DMS114 treated with DMSO at 0.1 percent for 48 hours (cell line): ENCODE measurements around the gene HYOU1.
"Not testable (repeated sequence)": the region's sequence is repeated elsewhere in the genome, so short reads cannot be mapped to it uniquely, and the experiment has no call there.

Source experiments
- DNase-seq: peaks from one replicate; lab custom pipeline; 2025; ENCODE audit not compliant: unreplicated experiment; lab: John Stamatoyannopoulos, UW

The HYOU1 gene

DNA sequence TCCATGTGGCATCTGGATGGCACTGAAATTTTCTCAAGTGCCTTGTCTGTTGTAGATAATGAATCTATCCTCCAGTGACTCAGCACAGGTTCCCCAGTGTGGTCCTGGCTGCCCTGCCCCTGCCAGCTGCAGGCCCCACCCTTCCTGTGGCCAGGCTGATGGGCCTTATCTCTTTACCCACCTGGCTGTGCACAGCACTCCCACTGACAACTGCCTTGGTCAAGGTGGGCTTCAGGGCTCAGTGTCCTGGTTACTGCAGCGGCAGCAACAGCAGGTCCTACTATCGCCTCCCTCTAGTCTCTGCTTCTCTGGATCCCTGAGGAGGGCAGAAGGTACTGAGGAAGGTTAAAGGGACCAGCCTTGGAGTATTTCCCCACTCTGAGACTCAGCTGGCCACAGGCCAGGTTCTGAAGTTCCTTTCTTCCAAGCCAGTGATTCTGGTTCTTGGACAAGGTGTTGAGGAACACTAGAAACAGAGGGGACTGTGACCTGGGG lies 30.8 kb upstream of the HYOU1 start:
- DNase-seq: no peak

DNA sequence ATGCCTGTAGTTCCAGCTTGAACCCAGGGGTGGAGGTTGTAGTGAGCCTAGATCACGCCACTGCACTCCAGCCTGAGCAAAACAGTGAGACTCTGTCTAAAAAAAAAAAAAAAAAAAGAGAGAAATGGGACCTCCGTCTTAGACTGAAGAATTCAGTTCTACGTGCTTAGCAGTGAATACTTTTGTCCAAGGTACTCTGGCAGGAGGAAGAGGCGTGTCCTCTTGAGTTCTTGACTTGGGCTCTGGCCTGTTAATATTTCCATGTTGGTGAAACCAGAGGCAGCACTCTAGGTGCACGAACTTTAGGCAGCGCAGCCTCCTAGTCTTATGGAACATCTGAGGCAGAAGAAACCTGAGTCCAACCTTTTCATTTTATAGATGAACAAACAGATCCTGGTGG lies 30.1 kb upstream of the HYOU1 start:
- DNase-seq: no peak

DNA sequence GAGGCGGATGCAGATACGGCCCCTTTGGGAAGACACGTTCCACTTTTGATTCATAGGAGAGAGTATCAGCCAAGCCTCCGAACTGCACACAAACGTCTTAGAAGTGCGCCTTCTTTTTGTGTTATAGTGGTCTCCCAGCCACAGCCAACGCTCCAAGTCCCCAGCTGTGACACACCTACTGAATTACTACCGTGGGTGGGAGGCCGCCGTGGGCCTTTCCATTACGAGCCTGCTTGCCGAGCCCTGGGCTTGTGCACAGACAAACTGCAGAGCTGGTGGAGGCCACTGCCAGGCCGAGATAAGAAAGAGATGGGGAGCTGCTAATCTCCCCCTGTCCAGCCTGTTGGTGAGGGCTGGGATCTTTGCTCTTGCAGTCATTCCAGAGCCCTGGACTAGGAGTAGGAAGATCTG lies 28.4 kb upstream of the HYOU1 start:
- DNase-seq: no peak

DNA sequence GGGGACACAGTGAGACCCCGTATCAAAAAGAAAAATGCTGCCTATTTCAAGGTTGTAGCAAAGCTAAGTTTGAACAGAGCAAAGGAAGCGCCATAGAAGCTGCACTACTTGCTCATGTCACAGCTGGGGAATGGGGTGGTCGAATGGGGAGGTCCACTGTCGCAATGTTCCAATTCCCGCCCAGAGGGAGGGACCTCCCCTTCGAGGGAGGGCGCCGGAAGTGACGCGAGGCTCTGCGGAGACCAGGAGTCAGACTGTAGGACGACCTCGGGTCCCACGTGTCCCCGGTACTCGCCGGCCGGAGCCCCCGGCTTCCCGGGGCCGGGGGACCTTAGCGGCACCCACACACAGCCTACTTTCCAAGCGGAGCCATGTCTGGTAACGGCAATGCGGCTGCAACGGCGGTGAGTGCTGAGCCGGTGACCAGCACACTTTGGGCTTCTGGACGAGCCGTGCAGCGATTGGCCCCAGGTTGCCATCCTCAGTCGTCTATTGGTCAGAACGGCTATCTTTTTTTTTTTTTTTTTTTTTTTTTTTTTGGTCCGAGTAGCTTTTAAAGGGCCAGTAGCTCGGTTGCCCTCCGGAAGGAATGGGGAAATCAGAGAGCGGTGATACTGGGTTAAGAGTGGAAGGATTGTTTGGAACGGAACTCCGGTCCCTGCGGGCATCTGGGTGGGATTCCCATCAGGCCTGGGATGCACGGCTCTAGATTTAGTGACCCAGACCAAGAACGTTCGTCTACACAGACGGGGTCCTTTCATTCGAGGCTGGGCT lies 27.8 kb upstream of the HYOU1 start, which contains the start of gene HMBS:
Gene HMBS, plus strand, starts transcription at position 219 of the 774 bp plus-strand sequence. Its CDS starts 153 bp downstream, at position 372.
- DNase-seq: peak; percentile 80

DNA sequence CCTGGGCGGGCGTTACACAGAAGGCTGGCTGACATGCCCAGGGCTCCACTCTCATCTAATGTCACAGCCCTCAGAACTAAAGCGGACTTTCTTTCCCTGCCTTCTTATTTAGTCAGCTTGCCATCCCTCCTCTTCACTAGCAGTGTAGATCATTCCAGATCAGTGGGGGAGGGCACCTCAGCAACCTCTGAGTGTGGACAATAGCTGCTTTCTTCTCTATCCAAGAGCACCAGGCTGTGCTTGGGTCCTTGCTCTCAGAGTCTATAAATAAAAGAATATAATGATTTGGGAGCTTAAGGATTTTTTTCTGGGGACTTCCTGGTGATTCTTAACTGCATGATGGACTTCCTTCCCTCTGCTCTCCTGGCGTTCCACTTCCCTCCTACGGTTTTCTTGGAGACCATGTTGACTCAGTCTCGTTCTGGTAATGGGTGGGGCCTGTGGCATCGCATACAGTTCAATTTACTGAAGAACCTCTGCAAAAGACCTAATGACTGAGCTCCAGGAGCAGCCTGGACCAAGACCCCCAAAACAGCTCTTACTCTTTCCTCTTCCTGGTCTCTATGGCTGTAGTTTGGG lies 24.8 kb upstream of the HYOU1 start:
- no peak for DNase-seq

DNA sequence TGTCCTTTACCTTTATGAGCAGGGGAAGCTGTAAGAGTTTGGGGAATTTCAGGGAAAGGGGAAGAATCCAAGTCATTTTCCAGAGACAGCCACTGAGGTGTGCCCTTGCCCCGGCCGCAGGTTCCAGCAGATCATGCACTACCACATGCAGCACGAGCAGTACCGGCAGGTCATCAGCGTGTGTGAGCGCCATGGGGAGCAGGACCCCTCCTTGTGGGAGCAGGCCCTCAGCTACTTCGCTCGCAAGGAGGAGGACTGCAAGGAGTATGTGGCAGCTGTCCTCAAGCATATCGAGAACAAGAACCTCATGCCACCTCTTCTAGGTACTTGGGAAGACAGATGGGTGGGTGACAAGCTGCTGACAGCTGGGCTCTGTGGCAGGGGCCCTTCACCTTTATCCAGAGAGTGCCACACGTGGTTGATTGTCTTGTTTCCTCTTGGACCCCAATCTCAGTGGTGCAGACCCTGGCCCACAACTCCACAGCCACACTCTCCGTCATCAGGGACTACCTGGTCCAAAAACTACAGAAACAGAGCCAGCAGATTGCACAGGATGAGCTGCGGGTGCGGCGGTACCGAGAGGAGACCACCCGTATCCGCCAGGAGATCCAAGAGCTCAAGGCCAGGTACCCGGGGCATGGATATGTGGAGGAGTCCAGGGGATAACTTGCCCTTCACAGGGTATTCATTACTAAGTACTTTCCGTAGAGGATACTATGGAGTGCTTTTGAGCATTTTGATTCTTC lies 21.8 kb upstream of the HYOU1 start:
- no peak for DNase-seq

DNA sequence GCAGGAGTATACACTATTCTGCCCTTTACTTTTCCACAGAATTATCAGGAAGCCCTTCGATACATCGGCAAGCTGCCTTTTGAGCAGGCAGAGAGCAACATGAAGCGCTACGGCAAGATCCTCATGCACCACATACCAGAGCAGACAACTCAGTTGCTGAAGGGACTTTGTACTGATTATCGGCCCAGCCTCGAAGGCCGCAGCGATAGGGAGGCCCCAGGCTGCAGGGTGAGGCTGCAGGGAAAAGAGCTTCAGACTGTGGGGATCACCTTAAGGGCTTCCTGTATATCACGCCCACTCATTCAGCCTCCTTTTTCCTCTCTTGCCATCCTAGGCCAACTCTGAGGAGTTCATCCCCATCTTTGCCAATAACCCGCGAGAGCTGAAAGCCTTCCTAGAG lies 20.8 kb upstream of the HYOU1 start:
- no peak for DNase-seq

DNA sequence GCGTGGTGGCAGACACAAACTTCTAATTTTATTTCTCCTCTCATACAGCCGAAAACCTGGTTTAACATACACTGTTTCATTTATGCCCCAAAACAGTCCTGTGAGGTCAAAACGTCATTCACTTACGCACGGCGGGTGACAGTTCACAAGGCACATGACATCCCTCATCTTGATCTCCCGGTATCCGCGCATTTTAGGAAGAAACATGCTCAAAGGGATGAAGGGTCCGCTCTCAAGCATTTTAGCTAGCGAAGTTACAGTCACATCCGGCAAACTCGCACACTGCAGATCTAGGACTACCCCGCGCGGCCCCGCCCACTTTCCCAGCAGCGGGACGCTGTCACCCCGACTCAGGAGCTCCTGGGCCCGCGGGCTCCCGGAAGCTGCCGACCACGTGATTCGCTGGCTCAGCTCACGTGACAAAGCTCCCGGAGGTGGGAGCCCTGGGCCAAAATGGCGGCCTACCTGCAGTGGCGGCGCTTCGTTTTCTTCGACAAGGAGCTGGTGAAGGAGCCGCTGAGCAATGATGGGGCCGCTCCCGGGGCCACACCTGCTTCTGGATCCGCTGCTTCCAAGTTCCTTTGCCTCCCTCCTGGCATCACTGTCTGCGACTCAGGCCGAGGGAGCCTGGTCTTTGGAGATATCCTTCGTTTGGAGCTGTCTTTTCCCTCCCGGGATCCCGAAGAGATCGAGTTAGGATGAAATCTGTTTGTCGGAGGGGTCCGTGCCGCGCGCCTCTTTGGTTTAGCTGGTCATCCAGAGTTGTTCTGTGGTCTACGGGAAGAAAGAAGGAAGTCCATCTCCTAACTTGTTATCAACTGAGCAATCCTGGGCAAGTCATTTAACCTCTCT lies 10.6 kb upstream of the HYOU1 start, which contains the start of gene VPS11:
Gene VPS11, plus strand, starts transcription at position 448 of the 852 bp plus-strand sequence. Its CDS starts 6 bp downstream, at position 454.
- peak; percentile 84 for DNase-seq

DNA sequence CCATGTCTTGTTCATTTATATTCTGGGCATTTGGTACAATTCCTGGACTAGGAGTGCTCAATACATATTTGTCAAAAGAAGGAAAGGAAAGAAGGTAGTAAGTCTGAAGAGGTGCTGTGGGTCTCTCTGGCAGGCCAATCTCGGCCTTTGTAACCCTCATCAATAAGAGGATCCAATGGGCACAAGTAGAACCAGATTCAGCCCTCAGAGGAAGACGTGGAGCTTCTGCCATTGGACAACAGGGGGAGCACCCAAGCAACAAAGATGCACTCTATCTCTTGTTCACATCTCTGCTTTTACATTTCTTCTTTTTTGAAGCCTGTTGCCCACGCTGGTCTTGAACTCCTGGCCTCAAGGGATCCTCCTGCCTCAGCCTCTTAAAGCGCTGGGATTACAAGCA lies 8.4 kb upstream of the HYOU1 start:
- DNase-seq: no peak

DNA sequence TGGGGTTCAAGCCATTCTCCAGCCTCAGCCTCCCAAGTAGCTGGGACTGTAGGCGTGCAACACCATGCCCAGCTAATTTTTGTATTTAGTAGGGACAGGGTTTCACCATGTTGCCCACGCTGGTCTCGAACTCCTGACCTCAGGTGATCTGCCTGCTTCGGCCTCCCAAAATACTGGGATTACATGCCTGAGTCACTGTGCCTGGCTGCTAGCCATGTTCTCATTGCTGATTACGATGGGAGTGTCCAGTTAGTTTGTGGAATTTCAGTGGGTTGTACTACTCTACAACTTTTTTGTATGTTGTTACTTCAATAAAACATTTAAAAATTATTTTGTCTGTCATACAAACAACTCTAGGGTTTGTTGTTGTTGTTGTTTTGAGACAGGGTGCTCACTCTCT lies 5.8 kb upstream of the HYOU1 start:
- DNase-seq: no peak

DNA sequence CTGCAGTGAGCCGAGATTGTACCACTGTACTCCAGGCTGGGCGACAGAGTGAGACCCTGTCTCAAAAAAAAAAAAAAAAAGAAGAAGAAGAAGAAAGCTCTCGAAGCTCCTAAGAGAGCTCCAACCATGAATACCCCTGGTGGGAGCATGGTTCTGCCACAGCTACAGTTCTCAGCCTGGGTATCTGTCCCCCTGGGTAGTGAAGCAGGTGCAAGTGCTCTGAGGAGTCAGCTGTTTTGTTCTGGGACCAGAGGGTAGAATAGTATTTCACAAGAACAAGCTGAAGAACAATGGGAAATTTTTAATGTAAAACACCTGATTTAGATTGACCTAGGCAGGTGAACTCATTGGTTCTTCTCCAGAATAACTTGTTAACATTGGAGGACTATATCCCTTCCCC lies 4.3 kb upstream of the HYOU1 start:
- DNase-seq: no peak

DNA sequence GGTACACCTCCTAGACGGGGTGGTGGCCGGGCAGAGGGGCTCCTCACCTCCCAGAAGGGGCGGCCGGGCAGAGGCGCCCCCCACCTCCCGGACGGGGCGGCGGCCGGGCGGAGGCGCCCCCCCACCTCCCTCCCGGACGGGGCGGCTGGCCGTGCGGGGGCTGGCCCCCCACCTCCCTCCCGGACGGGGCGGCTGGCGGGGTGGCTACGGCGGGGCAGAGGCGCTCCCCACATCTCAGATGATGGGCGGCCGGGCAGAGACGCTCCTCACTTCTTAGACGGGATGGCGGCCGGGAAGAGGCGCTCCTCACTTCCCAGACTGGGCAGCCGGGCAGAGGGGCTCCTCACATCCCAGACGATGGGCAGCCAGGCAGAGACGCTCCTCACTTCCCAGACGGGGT lies 2.1 kb upstream of the HYOU1 start:
- not testable (repeated sequence) for DNase-seq

DNA sequence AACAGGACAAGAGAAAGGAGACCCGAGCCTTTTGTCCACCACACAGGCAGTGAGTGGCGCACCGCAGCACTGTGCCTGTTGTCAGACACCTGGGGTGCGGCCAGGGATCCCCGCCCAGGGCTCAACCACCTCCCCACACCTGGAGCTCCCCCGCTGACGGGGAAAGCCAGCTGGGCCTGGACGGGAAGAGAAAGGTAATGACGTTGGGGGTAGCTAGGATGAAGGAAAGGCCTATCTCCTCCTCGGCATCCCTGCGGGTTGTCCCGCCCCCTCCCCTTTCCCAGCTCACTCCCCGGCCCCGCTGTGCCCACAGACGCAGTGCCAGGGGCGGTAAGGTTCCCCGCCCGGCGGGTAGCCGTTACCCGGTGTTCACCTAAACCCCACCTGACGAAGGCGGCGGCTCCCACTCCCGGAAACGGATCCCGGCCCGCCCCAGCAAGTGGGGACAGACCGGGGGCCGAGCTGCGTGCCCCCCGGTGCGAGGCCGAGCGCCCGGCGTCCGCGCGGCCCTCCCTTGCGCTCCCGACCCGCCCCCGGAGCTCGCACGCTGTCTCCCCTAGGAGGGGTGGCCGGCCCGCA lies 495 bp downstream of the HYOU1 start:
- no peak for DNase-seq

DNA sequence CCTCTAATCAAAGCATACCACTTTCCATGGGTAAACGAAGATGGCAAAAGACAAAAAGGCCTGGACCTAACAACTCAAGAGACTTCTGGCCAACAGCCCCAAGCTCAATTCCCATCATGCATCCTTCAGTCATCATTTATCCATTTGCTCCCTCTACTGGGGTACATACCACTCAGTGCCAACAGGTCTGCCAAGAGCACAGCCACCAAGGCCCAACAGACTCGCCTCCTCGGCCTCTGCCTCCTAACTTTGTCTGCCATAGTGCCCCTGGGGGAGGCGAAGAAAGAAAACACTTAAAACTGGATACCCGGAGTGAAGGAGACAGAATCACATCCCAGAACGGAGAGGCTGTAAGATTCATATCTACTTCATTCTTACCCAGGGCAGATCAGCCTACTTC lies 1.1 kb downstream of the HYOU1 start:
- DNase-seq: peak; percentile 7

DNA sequence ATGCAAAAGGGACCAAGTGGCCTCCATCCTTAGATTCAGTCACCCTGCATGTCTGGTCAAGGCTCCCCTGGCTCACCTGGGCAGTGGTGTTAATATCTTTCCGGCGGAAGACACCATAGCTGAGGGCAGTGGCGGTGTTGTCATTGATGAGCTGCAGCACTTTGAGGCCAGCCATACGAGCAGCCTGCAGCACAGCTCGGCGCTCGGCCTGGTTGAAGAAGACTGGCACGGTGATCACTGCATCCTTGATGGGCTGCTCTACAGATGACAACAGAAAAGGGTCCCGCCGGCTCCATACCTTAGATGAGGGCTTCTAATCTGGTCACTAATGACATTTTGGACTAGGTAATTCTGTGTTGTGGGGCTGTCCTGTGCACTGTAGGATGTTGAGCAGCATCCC lies 2.6 kb downstream of the HYOU1 start:
- no peak for DNase-seq

DNA sequence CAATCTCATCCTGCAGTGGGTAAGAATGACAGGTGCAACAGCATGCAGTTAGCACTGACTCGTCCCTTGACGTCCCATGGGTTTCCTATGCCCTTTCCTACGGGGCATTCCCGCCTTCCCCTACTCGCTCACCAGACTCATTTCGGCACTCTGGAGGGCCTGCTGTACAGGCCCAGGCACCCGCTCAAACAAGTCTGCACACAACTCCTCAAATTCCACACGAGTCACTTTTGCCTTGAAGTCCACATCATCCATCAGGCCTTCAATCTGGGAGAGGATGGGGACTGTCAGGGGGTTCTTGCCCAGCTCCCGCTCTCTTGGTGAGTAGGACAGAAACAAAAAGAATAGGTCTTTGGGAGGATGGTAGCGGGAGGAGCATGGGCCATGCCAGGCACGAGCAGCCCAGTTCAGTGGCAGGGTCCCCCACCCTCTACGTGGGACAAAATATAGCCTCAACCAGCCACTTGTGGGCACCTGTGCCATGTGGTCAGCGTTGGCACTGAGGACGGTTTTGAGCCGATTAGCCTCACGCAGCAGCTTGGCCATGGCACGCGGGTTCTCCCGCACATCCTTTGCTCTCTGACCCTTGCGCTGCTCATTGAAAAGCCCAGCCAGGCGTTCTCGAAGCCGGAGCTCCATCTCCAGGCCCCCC lies 4.7 kb downstream of the HYOU1 start:
- no peak for DNase-seq

DNA sequence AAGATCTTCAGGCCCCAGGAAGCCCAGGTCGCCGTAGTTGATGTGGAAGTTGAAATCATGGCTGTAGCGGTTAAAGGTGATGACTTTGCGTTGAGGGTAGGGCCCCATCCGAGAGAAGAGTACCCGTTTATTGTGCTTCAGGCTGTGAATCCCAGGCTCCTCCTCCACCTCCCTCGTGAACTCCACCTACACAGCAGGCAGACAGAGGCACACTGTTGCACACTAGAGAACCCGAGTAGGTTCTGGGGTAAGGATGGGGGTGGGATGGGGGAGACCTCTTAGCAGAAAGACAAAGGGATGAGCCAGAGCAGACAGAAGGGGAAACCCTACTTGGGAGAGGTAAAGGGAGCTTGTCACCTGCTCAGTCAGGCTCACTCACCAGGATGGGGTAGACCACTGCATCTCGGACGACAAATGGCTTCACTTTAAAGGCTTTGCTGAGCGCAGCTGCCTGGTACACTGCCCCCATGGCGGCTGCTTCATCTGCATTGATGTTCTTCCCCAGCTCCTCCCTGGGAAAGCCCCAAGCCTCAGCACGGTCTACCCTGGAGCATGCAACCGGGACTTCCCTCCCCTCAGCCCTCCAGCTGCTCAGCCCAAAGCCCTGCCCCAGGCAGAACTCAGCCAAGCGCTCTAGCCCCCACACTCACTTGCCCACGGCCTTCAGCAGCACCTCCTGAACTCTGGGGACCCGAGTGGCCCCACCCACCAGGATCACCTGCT lies 5.4 kb downstream of the HYOU1 start:
- no peak for DNase-seq

DNA sequence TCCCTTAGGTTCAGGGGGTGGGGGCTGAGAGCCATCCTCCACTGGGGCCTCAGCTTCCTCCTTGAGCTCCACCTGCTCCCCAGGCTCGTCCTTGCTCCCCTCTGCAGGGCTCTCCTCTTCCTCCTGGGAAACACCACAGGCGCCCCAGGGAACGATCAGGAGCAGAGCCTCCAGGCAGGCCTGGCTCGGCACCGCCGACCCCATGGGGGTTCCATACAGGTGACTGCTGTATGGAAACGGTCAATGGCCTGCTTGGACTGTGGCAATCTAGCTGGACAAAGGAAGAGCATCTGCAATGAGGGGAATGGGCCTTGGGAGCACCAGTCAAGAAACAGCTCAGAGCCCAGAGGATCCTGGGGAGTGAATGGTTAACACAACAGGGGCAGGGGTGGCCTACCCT lies 7.9 kb downstream of the HYOU1 start:
- no peak for DNase-seq

DNA sequence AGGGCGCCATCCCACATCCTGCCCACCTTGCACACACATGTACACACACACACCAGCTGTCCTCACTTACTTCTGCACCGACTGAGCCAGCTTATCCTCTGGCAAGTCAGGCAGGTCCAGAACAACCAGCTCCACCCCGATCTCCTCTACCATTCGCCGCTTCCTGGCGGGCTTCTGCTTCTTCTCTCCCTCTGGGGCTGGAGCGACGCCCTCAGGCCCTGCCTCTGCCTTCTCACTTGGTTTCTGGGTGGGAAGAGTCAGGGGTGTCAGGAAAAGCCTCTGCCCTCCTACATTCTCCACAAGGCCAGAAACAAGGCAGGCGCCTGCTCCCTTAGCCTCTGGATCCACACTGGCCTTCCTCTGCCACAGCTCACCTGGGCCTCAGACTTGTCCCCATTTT lies 8.4 kb downstream of the HYOU1 start:
- DNase-seq: no peak
